NOMO-1 (cell line): ENCODE results near the gene KIF26A.
A peak's percentile ranks its signal among the peaks of the same experiment; 100 is the strongest.

Source experiments
- DNase-seq, 2 experiments: peaks; one replicate each; lab custom pipeline; 2025; ENCODE audit not compliant: unreplicated experiment in 2 of 2; lab: John Stamatoyannopoulos, UW

KIF26A gene

DNA sequence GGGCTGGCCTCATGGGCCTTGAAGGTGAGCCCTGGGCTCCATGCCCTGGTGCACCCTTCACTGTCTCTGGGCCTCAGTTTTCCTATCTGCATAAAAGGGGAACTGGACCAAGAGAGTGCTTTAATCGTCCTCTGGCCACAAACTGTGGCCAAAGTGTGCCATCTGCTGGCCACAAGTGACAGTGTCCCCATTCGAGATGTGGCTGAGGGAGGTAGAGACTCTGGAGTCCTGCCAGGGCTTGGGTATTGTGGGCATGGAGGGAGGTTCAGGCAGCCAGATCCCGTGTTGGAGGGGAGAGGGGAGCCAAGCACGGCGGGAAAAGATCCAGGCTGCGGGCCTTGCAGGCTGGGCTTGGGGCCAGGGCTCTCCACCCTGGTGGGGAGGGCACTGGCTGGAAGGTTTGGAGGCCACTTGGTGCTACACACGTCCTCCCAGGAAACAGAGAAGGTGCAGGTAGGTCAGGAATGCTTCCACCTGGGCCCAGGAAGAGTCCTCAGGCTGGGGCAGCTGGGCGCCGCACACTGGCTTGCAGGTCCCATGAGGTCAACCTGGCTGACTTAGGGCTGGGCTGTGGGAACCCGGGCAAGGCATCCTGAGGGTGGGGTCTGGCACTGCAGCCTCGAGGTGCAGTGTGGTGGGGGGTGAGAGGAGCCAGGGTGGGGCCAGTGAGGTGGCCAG, 7.3 kb upstream of the KIF26A start:
- DNase-seq, result peak; percentile 16 to 22

DNA sequence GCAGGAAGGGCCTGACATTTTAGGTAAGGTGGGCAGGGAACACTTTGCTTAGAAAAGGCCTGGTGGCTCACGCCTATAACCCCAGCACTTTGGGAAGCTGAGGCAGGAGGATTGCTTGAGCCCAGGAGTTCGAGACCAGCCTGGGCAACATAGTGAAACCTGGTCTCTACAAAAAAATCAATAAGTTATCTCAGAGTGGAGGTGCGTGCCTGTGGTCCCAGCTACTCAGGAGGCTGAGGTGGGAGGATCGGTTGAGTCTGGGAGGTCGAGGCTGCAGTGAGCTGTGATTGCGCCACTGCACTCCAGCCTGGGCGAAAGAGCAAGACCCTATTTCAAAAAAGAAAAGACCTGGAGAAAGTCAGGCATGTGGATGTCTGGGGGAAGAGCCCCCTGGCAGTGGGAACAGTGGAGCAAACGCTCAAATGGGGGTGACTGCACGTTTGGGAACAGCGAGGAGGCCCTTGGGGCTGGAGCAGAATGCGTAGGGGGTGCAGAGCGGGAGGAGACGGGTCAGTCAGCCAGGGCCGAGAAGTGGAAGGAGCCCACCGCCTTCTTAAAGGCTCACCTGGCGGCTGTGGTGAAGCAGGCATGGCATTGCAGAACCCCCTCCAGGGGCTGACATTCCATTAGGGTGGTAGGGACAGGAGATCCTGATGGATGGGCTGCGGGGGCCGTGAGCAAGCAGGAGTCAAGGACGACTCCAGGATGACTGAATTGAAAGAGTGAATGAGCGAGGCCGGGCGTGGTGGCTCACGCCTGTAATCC, 6.2 kb upstream of the KIF26A start:
- no peak for DNase-seq

DNA sequence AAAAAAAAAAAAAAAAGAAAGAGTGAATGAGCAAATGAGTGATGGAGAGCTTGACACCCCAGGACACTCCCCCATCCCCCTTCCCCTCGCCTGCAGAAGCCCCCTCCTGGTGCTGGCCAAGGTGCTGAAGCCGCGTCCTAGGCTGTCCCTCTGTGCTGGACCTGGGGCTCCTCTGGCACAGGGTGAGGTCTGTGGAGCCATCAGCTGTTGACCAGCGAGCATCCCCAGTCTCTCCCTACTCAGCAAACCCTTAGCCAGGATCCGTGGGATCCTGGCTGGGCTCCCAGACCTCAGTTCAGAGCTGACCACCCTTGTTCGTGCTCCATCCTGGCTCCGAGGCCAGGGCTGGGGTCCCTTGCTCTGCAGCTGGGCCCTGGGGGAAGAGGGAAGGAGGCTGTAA, 5.4 kb upstream of the KIF26A start:
- DNase-seq, result no peak

DNA sequence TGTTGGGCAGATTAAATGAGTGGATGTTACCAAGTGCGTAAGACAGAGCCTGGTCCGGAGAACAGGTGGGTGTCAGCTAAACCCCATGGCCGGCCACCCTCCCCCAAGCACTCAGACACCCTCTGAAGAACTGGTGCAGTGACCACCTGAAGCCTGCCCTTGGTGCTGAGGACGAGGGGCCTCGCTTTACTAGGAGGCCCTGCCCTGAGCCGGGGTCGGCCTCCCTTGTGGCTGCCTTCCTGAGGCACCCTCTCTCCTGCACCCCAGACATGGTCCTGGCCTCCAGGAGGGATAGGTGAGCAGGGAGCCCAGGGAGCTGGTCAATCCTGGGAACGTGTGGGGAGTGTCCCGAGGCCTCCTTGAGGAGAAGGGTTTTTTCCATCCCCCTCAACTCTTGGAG, 4.9 kb upstream of the KIF26A start:
- no peak for DNase-seq

DNA sequence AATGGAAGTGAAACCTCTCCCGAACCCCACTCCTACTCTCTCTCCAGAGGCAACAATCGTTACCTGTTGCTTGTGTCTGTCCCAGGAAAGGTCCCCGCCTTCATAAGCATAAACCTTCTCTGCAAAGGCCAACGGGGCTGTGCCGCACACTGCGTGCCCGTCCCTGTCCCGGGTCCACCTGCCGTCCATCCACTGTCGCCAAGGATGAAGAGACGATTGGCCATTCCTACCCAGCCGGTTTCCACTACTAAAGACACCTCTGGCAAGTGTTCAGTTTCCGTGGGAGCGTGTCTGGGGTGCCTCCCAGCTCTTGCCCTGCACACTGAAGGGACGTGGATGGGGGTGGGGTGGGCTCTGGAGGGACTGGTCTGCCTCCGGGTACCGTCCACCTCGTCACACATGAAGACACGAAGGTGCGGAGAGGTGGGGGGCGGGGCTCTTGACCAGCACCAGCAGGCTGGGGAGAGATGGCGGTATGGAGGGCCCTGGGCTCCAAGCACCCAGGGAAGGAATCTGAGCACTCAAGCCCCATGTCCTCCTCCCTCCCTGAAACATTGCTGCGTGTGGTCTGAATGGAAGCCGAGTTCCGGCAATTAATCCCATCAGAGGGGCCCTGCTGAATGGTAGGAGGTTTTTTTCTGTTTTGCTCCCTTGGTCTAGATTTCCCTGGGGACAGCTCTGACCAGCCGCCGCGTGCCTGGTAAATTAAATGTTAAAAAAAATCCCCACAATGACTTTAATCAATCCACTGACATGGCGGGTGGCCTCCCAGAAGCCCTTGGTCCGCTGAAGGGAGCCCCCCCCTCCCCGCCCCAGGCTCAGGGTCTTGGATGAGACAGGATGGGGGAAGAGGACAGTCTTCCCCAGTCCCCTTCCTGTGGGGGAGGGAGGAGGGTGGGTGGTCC, 4.1 kb upstream of the KIF26A start:
- no peak for DNase-seq

DNA sequence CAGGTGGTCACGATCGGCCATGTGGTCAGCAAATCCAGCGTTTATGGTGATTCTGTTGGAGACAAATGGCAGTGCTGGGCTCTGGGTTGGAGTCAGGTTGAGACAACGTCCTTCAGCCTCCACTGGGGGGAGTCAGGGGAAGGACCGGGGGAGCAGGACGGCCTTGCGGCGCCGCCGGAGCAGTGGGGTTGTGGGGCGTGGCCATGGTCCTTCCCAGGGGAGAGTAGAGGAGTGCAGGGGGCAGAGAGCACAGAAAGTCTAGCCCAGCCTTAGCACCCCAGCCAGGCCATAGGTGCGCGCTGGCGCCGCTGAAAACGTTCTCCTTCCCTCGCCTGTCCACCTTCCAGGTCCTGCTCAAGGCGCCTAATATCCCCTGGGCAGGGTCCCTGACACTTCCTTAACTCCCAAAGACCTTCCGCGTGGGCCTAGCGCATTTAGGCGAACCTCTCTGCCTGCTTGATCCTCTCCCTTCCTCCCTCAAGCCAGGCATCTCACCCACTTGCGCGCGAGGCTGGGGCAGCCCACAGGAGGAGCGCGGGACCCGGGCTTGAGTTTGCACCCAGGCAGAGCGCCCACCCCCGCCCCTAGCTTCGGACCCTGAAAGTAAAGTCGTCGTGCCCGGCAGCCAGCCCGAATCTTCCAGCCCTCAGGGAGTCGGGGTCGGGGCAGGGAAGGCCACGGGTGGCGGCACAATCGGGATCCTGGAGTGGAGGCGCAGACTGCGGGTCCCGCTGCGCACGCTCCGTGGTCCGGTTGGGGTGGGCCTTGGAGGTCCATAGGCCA, 3.1 kb upstream of the KIF26A start:
- no peak for DNase-seq

DNA sequence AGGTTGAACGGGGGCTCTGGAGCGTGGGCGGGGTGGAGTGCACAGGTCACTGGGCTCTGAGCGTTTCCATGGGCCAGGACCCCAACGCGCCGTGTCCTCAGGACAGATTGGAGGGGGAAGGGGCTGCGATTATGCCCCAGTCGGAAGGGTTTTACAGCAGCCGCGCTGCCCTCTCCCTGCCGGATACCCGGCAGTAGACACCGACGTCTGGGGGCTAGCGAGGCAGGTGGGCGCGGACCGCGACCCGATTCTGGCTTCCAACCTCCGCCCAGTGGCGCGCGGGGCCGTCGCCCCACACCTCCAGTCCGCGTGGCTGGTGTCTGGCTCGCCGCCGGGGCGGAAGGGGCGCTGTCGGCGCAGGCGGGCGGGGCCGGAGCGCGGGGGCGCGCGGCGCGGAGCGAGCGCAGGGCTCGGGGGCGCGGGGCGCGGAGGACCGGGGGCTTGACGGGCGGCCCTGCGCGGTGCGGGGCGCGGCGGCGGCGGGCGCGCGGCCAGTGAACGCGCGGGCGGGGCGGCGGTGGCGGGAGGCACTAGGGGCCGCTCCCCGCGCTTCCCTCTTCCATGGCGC, 2.4 kb upstream of the KIF26A start:
- DNase-seq, result no peak

DNA sequence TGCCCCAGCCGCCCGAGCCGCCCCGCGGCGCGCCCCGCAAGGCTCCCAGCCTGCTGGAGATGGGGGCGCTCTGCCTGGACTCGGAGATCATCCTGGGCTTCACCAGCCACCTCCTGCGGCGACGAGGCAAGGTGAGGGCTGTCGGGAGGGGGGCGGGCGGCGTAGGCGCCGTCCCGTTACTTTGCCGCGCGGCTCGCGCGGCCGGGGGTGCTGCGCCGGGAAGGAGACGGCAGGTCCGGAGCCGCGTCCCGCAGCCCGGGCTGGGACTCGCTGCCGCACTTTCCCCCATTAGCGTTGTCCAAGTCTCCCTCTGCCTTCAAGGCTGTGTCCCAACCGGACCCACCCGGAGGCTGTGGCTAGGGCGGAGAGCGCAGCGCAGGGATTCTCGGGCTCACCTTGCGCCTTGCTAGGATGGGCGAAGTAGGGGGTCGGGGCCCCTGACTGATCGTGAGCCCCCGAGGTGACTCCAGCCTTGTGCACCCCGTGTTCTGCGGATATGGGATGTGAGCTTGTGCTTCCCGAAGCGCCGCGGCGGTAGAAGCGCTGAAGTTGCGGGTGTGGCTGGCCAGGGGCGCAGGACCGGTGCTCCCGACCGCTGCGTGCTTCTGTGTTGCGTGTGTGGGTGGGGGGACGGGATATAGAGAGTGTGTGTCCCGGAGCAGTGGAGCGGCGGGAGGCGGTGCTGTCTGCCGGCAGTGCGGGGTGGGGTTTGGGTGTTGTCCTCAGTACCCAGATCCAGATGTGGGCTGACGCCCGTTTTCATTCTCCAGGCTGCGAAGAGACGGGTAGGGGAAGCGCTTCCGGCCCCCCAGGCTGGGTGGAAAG, 1.7 kb upstream of the KIF26A start:
- DNase-seq, result no peak

DNA sequence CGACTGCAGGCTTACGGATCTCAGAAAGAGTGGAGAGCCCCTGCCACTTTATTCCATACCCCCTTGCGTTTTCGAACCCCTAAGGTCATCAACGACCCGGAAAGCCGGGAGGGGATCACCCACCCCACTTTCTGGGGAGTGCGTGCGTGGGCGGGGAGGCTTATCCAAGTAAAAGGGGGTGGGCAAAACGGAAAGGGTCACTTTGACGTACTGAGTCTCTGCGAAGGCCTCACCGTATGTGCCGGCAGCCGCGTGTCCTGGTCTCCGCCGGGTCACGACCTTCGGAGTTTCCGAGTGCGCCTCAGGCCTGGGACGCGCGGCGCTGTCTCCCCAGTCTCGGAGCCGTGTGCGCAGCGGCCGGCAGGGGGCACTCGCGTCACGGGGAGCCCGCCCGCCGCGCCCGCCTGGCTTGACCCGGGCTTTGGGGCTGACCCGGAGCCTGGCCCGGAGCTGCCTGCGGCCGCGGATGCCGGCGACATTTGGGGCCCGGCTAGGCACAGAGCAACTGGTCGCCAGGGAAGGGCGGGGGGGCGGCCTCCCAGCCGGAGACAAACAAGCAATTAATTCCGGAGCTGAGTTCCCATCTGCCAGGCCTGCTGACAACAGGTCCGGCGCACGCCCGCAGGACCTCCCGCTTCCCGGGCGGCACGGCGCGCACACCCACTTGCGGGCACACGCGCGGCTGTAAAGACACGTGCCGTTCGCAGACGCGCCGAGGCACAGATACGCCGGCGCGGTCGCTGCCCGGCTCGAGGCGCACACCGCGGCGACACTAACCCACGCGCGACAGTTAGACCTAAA, 890 bp upstream of the KIF26A start:
- peak; percentile 27 to 57 for DNase-seq

DNA sequence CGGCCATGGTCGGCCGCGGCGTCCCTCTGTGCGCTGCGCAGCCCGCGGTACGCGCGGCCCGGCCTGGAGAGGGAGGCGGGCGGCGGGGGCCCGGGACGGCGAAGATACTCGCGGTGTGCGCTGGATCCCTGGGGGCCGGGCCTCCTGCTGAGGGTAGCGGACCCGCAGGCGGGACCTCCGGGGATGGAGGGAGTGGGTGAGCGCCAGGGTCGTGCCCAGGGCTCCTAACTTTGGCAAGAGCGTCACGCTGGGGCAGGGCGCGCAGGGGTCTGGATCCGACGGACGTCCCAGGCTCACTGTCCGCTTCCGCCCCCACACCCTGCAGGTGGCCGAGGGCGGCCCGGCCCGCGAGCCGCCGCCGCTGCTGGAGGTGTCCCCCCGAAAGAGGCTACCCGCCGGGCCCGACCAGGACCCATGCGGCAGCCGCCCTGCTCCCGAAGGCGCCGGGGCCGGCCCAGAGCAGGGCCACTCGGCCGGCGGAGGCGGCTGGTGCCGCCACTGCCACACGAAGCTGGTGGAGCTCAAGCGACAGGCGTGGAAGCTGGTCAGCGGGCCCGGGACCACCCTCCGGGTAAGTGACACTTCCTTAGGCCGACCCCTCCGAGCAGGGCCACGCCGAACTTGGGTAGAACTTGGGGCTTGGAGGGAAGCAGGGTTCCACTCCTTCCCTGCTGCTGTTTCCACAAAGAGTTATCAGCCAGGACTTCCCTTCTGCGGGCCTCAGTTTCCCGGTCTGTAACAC, 502 bp downstream of the KIF26A start:
- no peak for DNase-seq

DNA sequence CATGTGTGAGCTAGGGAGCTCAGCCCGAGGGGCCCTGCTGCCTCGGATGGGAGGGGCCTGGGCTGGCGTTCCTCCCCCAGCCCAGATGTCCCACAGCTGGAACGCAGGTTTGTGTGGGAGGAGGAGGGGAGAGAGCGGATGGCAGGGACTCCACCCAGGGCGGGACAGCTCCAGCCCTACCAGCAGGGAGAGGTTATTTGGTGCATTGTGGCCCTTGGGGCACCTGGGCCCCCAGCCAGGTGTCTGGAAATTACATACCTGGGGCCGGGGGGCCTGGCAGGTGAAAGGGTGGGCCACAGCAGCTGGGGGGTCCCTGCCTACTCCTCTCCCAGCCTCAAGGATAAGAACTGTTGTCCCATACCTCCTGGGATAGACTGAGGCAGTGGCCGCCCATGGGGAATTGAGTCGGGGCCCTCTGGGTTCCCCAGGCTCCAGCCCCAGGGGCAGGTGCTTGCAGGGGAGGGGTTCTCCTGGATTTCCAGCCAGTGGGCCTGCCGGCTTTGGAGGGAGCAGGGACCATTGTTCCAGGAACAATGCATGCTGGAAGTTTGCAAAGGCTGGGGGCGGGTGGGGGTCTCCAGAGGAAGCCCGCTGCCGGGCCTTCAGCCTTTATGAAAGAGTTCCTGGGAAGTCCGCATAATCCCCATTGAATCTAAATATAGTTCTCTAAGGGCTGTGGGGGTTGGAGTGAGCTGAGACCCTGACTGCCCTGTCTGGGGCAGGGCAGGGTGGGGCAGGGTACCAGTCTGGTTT, 1.2 kb downstream of the KIF26A start:
- no peak for DNase-seq

DNA sequence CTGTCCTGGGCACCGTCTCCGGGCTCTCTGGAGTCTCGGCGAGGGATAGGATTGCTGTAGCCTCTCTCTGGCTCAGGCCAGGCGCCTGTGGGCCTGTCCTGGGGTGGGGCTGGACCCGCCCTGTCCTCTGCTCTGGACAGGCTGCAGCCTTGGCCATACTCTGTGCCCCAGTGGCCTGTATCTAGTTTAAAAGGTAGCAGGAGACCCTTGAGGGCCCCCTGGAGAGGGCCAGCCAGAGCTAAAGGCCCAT, 1.8 kb downstream of the KIF26A start:
- no peak for DNase-seq

DNA sequence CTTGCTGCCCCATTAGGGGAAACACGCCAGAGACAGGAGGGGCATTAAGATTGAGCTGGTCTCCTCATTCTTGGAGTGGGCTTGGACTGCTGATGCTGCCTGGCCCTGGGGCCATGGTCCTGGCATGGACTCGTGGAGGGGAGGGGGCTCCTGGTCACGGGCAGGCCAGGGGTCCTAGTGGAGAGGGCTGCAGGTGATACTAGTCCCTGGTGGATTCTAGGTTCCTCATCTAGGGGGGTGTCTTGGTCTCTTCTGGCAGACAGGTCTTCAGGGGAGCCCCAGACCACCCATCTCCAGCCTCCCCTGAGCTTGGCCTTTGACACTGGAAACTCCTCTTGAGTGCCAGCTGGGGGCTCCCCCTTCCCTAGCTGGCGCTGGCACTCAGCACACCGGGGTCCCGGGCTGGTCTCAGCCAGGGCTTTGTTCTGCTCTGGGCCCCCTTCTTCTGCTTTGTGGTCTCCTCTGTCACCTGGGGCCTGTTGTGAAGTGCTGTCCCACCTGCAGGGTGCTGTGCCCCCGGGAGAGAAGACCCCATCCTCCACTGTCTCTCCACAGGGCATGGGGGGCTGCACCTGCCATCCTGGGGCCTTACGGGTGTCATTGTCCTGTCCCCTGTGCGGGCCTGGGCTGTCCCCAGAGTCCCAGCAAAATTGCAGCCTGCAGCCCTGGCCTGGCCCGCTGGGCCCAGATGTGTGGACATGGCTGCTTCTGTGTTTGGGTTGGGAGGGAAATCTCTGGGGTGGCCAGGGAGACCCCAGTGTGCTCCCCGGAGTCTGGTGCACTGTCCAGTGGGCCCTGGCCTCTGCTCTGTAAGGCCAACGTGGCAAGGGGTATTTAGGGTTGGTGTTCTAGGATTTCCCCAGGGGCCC, 2.3 kb downstream of the KIF26A start:
- DNase-seq, result no peak

DNA sequence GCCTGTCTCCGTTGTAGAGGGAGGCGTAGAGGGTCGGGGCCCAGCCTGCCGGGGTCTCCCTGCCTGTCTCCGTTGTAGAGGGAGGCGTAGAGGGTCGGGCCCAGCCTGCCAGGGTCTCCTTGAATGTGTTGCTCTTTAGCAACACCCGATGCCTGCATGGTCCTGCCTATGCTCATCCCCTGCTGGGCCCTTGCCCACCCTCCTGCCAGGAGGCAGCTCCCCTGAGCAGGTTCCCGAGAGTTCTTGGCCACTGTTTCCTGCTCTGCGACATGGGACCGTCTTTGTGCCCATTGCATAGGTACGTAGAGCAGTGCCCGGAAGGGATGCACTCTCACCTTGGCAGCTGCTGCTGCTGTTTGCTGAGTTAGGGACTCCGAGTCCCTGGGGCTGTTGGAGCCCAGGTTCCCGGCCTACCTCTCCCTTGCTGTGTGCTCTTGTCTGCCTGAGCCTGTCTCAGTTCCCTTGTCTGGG, 3.3 kb downstream of the KIF26A start:
- DNase-seq, result no peak

DNA sequence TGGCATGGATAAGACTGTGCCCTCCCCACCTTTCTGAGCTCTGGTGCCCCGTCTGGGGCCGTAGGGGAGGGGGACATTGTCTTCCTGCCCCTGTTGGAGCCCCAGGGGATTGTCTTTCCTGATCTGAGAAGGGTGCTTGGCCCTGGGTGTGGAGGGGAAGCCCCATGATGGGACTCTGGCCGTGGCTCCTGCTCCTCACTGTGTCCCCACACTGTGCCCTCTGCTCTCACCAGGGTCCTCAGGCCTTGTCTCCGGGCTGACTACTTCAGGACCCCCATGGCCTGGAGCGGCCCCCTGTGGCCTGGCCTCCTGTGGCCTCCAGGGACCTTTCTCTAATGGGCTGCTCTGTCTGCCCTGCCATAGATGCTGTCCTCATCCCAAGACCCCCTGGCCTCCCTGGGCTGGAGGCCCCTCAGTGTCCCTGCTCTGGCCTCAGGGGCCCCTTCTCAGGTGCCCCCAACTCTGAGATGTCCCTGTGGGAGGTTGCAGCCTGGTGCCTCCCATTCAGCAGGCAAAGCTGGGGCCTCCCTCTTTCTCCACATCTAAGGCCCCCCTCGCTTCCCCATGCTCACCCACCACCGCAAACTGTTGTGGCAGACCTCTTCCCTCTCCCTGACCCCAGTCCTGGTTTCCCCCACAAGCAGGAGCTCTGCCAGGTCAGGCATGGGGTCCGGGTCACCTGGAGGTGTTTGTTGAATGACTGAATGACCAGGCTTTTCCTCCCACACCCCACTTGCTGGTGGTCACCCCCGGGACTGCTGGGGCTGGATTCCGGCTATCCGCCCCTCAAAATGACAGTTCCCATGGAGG, 4.0 kb downstream of the KIF26A start:
- DNase-seq, result no peak
